Sigmoid colon (tissue), 7 donors: ENCODE measurements around the gene CTCF. TPM values are rescaled to one million over a fixed set of nuclear protein-coding genes. Genes with fewer than 3 reads are reported as not detected.
"Not testable (repeated sequence)": the region's sequence is repeated elsewhere in the genome, so short reads cannot be mapped to it uniquely, and the experiment has no call there.

ENCODE experiments used
- DNase-seq: peaks from one replicate; pipeline ENCODE4 v3.0.0-alpha.2; 2019
- H3K27ac ChIP-seq, 4 donors: fragments of 200-600 bp; sonication (generic); one replicate each; pipeline ENCODE4 v1.5.1; 2016 to 2019; ENCODE audit warnings: mild to moderate bottlenecking in 1 of 4
- H3K27me3 ChIP-seq, 3 donors: fragments of 200-600 bp; sonication (generic); one replicate each; pipeline ENCODE4 v1.5.1; 2019; ENCODE audit warnings: mild to moderate bottlenecking in 1 of 3
- H3K36me3 ChIP-seq, 4 donors: fragments of 200-600 bp; sonication (generic); one replicate each; pipeline ENCODE4 v1.5.1; 2016 to 2019
- H3K4me1 ChIP-seq, 4 donors: fragments of 200-600 bp; sonication (generic); one replicate each; pipeline ENCODE4 v1.5.1; 2017 to 2019
- H3K4me3 ChIP-seq, 4 donors: fragments of 200-600 bp; sonication (generic); one replicate each; pipeline ENCODE4 v1.5.1; 2017 to 2019; ENCODE audit warnings: mild to moderate bottlenecking in 2 of 4, moderate library complexity in 1 of 4
- H3K9me3 ChIP-seq, 4 donors: fragments of 200-600 bp in 3 of 4; sonication (generic) in 3 of 4; one replicate each; pipeline versions ENCODE4 v1.5.1 to v1.6.1; 2013 to 2019
- EP300 ChIP-seq, 4 donors: sonication (generic); formaldehyde crosslinking; IDR thresholded peaks; one replicate each; pipeline ENCODE4 v1.6.1; 2017; ENCODE audit warnings: antibody characterized with exemption in 4 of 4
- POLR2A ChIP-seq, 2 donors: fragments of 450-650 bp; IDR thresholded peaks; one replicate each; pipeline ENCODE4 v1.6.1; 2016; ENCODE audit warnings: antibody characterized with exemption in 2 of 2, mild to moderate bottlenecking in 2 of 2, moderate library complexity in 2 of 2
- POLR2AphosphoS5 ChIP-seq, 4 donors: sonication (generic); formaldehyde crosslinking; IDR thresholded peaks; one replicate each; pipeline ENCODE4 v1.6.1; 2017; ENCODE audit warnings: antibody characterized with exemption in 4 of 4
- WGBS, 2 donors: extraction: QIAGEN DNeasy Blood & Tissue Kit; methylation state at CpG; one replicate each; pipeline ENCODE4 v1.1.7; 2013; 5-methylcytosine and 5-hydroxymethylcytosine counted together
- intact Hi-C: fragments of 100-400 bp; cut with DNase I; formaldehyde crosslinking; loops from one replicate; pipeline ENCODE4 v1.15.1; 2023
- polyA plus RNA-seq, 3 donors: library from polyadenylated mRNA; stranded (reverse); fragments of 200-250 nt; gene quantifications; one replicate each; pipeline ENCODE4 v1.2.3, GENCODE V29; 2013
- total RNA-seq, 4 donors: library from RNA; depleted of rRNA; stranded (reverse); fragments of >200 nt; gene quantifications; one replicate each; pipeline ENCODE4 v1.1.0, GENCODE V29; 2016
- TF ChIP-seq, protein P1 (sequence below), 4 experiments: fragments of 450-650 bp in 3 of 4; fragments of 200-600 bp in 1 of 4; IDR thresholded peaks; one replicate each; pipeline ENCODE4 v1.5.1; 2016 to 2019; ENCODE audit warnings: antibody characterized with exemption in 4 of 4, mild to moderate bottlenecking in 3 of 4, moderate library complexity in 2 of 4
- donor health status: healthy with polysubstance abuse.
- donor health status: Bipolar disorder and iron deficiency.
- donor health status: healthy.

The CTCF gene
- total and polyA plus RNA-seq, 7 donors: 25.8 to 45.7 (median 29.2) TPM

DNA sequence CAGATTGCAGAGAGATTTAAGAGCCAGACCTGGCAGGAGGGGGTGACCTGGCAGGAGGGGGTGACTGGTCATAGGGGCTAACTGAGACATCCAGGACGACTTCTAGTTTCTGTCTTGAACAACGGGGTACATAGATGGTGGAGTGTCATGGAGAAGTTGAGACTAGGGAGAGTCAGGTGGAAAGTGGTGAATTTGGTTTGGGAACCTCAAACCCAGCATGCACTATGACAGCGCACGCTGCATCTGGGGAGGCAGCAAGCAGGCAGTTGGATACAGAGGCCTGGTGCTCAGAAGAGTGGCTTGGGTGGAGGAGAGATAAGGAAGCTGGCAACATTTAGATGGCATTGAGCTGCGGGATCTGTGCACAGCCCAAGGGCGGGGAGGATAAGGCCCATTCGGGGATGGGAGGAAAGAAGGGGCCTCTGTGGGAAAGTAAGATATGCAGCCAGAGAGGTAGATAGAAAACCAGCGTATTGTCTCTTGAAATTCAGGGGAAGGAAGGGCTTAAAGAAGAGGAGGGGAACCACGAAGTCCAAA lies 29.2 kb upstream of the CTCF start:
- Histone ChIP-seq H3K36me3 (no peaks in the 10 kb centered on the region), H3K4me3 (no peak overlapping the region), H3K27ac (no peak overlapping the region), H3K27me3 (no peaks in the 10 kb centered on the region), H3K4me1 (peaks cover 0 to 60% (median 44%) of the 10 kb centered on the region in 4 donors), H3K9me3 (no peaks in the 10 kb centered on the region)
- 69 to 80% methylated on average over 9 of the region's 9 CpGs for WGBS, 2 donors
- TF ChIP-seq, protein P1, sequence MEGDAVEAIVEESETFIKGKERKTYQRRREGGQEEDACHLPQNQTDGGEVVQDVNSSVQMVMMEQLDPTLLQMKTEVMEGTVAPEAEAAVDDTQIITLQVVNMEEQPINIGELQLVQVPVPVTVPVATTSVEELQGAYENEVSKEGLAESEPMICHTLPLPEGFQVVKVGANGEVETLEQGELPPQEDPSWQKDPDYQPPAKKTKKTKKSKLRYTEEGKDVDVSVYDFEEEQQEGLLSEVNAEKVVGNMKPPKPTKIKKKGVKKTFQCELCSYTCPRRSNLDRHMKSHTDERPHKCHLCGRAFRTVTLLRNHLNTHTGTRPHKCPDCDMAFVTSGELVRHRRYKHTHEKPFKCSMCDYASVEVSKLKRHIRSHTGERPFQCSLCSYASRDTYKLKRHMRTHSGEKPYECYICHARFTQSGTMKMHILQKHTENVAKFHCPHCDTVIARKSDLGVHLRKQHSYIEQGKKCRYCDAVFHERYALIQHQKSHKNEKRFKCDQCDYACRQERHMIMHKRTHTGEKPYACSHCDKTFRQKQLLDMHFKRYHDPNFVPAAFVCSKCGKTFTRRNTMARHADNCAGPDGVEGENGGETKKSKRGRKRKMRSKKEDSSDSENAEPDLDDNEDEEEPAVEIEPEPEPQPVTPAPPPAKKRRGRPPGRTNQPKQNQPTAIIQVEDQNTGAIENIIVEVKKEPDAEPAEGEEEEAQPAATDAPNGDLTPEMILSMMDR (IDR thresholded peaks at IDR 0.05): no peak
- no peak for TF ChIP-seq EP300 (IDR thresholded peaks at IDR 0.05)
- no peak for TF ChIP-seq POLR2A (IDR thresholded peaks at IDR 0.05)
- no peak for TF ChIP-seq POLR2AphosphoS5 (IDR thresholded peaks at IDR 0.05)
- intact Hi-C loops: no loop called here
- no peak for DNase-seq

DNA sequence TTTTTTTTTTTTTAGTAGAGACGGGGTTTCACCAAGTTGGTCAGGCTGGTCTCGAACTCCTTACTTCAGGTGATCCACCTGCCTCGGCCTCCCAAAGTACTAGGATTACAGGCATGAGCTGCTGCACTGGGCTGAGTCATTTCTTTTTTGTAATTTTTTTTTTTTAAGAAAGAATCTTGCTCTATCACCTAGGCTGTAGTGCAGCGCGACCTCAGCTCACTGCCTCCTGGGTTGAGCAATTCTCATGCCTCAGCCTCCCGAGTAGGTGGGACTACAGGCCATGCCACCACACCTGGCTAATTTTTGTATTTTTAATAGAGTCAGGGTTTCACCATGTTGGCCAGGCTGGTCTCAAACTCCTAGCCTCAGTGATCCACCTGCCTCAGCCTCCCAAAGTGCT lies 28.3 kb upstream of the CTCF start:
- H3K4me1 ChIP-seq: peaks cover 0 to 62% (median 49%) of the 10 kb centered on the region in 4 donors
- 89 to 93% methylated on average over 6 of the region's 6 CpGs for WGBS, 2 donors
- H3K9me3 ChIP-seq, H3K27ac ChIP-seq, intact Hi-C loops, H3K36me3 ChIP-seq, H3K4me3 ChIP-seq, DNase-seq, H3K27me3 ChIP-seq: not testable (repeated sequence)

GRCh38 chr16:67534431-67534830 lies 27.9 kb upstream of the CTCF start:
- Histone ChIP-seq H3K27ac (no peak overlapping the region), H3K9me3 (no peaks in the 10 kb centered on the region), H3K4me1 (peaks cover 0 to 64% (median 50%) of the 10 kb centered on the region in 4 donors), H3K36me3 (peaks cover 0 to 3% (median 1%) of the 10 kb centered on the region in 4 donors), H3K27me3 (no peaks in the 10 kb centered on the region), H3K4me3 (no peak overlapping the region)
- no peak for DNase-seq
- intact Hi-C loops: no loop called here
- TF ChIP-seq, protein P1 (IDR thresholded peaks at IDR 0.05): no peak

DNA sequence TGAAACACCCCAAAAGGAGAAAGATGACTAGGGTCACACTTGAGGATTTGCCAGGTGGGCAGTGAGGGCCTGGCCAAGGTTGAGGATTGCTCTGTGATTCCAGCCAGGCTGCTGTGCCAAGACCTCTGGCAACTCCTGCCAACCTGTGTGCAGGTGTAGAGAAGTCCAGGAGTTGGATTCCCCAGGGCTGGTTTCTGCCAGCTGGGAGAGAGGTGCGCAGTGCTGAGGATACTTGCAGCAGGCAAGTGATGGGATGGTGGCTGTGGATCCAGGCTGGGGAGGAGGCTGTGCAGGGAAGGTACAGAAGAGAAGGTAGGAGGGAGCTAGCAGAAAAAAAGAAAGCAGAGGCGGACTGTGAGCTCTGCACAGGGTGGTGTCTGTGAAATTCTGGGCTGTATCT lies 27.1 kb upstream of the CTCF start:
- no peak overlapping the region for H3K27ac ChIP-seq
- H3K4me3 ChIP-seq: no peak overlapping the region
- DNase-seq: no peak
- peaks cover 0 to 59% (median 50%) of the 10 kb centered on the region in 4 donors for H3K4me1 ChIP-seq
- TF ChIP-seq, protein P1 (IDR thresholded peaks at IDR 0.05): no peak
- TF ChIP-seq POLR2A (IDR thresholded peaks at IDR 0.05): no peak
- no peaks in the 10 kb centered on the region for H3K9me3 ChIP-seq
- no peaks in the 10 kb centered on the region for H3K27me3 ChIP-seq
- H3K36me3 ChIP-seq: peaks cover 0 to 10% (median 7%) of the 10 kb centered on the region in 4 donors
- intact Hi-C loops: no loop called here
- 95% methylated on average over 2 of the region's 2 CpGs for WGBS, 2 donors

DNA sequence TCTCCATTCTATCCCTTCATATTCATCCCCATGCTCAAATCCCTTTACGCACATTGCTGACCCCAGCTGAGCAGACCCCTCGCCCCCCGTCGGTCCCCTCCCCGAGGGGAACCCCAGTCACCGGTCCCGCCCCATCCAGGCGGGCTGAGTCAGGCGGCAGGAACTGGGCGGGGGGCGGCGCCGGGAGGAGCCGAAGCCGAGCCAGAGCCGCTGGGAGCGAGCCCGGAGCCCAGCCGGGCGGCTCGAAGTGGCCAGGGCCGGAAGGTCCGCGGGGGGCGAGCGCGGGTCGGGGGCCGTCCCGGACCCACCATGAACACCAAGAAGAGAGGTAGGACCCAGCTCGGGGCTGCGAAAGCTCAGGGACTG lies 25.1 kb upstream of the CTCF start:
- H3K36me3 ChIP-seq: peaks cover 11 to 30% (median 23%) of the 10 kb centered on the region in 4 donors
- H3K4me3 ChIP-seq: peak overlapping the region; percentile 53 to 71 (median 63)
- H3K9me3 ChIP-seq: no peaks in the 10 kb centered on the region
- DNase-seq: peak; percentile 87
- TF ChIP-seq POLR2AphosphoS5 (IDR thresholded peaks at IDR 0.05): peak in 3 of 4 donors; percentile 20 to 67 (median 48)
- no peak for TF ChIP-seq EP300 (IDR thresholded peaks at IDR 0.05)
- peak overlapping the region; percentile 76 to 85 (median 79) for H3K27ac ChIP-seq
- H3K4me1 ChIP-seq: peaks cover 0 to 43% (median 33%) of the 10 kb centered on the region in 4 donors
- 1% methylated on average over 32 of the region's 32 CpGs for WGBS, 2 donors
- intact Hi-C loops: no loop called here
- H3K27me3 ChIP-seq: no peaks in the 10 kb centered on the region
